NCI-H2081 (cell line): Measurements from ENCODE around the gene SGTB.

Source experiments
- DNase-seq, 2 experiments: peaks; one replicate each; lab custom pipeline; 2025; lab: John Stamatoyannopoulos, UW

Gene SGTB, protein sequence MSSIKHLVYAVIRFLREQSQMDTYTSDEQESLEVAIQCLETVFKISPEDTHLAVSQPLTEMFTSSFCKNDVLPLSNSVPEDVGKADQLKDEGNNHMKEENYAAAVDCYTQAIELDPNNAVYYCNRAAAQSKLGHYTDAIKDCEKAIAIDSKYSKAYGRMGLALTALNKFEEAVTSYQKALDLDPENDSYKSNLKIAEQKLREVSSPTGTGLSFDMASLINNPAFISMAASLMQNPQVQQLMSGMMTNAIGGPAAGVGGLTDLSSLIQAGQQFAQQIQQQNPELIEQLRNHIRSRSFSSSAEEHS

DNA sequence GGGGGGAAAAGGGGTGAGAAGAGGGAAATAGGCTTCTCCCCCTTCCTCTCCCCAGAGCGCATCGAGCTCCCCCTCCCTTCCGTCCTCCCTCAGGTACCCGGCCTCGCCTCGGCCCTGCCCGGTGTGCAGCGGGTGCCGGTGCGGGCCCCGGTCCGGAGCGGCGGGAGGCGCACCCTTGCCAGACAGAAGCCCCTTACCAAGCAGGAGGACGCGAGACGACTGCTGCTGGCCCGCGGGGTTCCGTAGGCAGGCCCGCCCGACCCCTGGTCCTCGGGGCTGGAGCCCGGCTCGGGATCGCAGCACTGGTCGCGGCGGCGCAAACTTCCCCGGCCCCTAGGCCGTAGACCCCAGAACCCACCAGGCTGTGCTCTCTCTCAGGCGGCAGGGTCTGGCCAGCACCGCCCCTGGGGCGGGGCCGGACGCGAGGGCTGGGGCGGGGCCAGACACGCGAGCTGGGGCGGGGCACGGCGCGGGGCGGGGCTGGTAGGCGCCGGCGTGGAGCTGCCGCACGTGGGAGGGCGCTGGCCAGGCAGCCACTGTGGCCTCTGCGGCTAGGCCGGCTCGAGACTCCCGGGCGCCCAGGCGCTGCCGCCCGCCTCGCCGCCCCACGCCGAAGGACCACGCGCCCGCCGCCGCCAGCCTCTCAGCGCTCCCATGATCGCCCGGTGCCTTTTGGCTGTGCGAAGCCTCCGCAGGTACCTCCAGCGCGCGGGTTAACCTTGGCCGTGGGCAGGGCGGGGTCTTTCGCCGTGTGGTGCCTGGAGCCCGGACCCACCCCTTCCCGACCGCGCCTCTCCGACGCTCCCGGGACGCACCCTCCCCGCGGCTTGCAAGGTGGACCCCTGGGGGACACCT is at the start of gene SGTB, which contains the start of gene NLN:
Gene SGTB (minus strand): TSS at position 390 of the 855 bp plus-strand sequence. CDS start 1,302 bp downstream, outside the sequence.
Gene NLN (plus strand): TSS at position 486 of the 855 bp plus-strand sequence. CDS start 169 bp downstream, at position 655.
- peak; percentile 67 to 68 for DNase-seq

DNA sequence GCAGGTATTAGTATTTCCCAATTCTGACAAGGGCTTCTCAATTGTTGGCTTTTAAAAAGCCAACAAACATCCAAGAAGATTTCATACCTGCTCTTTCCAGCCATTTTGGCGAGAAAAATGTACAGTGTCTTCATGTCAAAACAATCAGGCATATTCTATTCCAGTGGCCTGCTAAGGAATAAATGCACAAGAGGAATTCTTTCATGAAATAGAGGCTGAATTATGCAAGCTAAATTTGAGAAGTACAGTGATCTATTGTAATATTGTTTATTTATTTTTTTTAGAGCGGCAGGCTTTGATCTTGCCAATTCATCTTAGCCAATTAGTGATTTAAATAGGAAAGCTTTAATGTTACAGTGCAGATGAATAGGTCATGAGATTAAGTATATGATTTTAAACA is 49.4 kb upstream of the SGTB start:
- no peak for DNase-seq

DNA sequence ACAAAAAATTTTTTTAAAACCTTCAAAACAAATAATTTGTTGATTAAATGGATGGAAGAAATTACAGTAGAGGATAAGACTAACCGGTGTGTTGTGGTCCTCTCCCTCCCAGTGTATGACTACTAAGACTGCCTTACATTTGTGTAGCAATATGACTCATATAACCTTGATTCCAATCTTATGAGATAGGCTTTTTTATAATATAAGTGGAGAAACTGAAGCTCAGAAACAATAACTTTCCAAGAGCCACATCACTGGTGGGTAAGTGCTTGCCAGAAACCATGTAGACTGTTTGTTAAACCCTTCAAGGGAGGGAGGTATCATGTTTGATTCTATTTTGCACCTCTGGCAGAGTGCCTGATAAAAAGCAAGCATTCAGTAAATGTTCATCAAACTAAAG is 47.6 kb upstream of the SGTB start:
- no peak for DNase-seq

DNA sequence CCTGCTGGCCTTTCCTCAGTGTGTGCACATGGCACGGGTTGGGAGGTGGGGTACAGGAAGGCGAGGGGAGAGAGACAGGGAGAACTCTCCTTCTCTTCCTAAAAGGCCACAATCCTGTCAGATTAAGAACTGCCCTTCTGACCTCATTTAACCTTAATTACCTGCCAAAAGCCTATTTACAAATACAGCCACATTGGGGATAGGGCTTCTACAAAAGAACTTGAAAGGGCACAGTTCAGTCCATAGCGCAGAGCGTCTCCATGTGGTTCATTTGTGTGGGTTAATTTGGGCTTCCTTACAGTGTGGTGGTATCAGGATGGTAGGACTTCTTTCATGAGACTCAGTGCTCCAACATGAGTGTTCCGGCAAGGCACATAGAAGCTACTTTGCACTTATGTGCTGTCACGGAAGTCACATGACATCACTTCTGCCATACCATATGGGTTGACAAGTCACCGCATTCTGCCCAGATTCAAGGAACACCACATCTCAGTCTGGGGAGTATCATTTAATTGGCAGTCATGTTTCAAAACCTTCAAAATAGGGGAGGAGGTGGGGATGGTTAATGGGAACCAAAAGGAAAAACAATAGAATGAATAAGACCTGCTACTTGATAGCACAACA is 46.9 kb upstream of the SGTB start:
- no peak for DNase-seq

DNA sequence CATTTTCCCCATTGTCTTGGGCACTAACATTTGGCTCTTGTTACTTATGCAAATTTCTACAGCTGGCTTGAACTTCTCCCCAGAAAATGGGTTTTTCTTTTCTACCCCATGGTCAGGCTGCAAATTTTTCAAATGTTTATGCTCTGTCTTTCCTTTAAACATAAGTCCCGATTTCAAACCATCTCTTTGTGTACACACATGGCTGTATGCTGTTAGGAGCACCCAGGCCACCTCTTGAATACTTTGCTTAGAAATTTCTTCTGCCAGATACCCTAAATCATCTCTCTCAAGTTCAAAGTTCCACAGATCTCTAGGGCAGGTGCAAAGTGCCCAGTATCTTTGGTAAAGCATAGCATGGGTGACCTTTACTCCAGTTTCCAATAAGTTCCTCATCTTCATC is 45.7 kb upstream of the SGTB start:
- DNase-seq: no peak

DNA sequence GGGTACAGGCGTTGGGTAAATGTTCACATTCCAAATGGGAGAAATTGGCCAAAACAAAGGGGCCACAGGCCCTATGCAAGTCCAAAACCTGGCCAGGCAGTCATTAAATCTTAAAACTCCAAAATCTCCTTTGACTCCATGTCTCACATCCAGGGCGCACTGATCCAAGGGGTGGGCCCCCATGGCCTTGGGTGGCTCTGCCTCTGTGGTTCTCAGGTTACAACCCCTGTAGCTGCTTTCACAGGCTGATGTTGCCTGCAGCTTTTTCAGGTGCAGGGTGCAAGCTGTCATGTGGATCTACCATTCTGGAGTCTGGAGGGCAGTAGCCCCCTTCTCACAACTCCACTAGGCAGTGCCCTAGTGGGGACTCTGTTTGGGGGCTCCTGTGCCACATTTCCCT is 44.9 kb upstream of the SGTB start:
- DNase-seq: no peak

DNA sequence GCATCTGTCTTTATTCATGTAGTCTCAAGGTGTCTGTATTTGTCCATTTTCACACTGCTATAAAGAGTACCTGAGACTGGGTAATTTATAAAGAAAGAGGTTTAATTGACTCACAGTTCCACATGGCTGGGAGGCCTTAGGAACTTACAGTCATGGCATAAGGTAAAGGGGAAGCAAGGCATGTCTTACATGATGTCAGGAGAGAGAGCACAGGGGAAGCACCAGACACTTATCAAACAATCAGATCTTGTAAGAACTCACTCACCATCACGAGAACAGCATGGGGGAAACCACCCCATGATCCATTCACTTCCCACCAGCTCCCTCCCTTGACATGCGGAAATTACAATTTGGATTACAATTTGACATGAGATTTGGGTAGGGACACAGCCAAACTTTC is 44.3 kb upstream of the SGTB start:
- no peak for DNase-seq

DNA sequence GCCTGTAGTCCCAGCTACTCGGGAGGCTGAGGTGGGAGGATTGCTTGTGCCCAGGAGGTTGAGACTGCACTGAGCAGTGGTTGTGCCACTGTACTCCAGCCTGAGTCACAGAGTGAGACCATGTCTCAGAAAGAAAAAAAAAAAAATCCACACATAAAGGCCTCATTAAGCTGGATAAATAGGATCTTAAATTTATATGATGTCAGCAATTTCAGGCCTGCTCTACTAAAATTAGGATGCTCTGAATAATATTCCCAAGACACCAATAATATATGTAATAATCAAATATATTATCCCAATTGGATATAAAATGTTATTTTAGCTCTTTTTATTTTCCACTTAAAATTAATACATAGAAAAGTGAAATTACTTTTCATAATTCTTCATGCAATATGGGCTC is 43.7 kb upstream of the SGTB start:
- DNase-seq: no peak

DNA sequence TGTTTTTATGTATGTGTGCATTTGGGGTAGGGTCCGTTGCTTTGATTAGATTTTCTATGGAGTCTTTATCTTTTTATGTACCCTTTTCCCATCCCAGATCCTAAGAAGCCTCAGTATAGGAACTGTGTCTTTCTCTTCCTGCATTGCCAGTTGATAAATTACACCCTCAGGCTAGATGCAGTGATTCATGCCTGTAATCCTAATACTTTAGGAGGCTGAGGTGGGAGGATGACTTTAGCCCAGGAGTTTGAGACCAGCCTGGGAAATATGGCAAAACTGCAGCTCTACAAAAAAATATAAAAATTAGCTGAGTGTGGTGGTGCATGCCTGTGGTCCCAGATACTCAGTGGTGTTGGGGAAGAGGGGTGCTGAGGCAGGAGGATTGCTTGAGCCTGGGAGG is 40.3 kb upstream of the SGTB start:
- DNase-seq: no peak

DNA sequence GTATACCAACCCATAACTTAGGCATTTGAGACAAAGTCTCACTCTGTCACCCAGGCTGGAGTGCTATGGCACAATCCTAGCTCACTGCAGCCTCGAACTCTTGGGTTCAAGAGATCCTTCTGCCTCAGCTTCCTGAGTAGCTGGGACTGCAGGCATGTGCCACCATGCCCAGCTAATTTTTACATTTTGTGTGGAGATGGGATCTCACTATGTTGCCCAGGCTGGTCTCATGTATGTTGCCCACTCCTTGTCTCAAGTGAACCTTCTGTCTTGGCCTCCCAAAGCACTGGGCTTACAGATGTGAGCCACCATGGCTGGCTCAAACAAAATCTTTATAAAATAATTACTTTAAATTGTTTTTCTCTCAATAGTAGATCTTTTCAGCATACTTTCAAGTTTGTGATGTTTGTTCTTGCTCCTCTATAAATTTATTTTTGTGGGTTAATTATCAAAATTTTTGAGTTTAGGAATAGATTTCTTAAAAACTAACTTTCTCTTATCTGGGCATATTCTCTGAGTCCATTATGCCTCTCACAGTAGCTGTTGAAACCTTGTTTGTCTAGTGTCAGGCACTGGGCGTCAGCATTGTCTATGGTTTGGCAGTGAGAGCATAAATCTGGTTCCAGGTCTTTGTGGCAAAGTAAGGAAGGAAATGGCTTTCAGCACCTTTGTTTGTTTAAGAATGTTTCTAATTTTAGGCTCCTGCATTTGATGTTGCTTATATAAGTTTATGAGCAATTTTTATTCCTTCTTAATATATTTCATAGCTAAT is 38.8 kb upstream of the SGTB start:
- peak; percentile 35 to 67 for DNase-seq

DNA sequence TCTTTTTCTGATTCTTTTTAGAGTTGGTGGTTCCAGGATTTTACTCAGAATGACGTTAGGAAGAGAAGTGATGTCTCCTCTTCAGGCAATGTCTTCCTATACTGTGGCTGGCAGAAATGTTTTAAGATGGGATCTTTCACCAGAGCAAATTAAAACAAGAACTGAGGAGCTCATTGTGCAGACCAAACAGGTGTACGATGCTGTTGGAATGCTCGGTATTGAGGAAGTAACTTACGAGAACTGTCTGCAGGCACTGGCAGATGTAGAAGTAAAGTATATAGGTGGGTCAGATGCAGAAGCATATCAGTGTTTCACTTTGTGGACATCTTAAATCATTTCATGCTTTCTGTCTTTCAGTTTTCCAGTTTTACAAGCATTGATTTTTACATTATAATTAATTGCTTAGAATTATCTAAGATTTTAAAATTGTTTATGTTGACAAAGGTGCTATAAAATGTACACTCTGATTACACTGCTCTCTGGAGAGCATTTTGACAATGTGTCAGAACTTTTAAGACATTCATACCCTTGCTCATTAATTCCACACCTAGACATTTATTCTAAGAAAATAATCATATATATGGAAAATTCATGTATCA is 36.7 kb upstream of the SGTB start:
- no peak for DNase-seq

DNA sequence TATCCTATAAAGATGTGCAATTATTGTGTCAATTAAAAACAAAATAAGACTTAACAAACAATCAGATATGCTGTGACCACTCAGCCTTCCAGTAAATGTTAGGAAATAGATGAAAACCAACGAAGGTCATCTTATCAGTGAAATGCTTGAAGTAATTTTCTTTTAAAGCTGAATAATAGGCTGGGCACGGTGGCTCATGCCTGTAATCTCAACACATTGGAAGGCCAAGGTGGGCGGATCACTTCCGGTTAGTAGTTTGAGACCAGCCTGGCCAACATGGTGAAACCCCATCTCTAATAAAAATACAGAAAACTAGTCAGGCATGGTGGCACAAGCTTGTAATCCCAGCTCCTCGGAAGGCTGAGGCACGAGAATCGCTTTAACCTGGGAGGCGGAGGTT is 31.3 kb upstream of the SGTB start:
- no peak for DNase-seq

DNA sequence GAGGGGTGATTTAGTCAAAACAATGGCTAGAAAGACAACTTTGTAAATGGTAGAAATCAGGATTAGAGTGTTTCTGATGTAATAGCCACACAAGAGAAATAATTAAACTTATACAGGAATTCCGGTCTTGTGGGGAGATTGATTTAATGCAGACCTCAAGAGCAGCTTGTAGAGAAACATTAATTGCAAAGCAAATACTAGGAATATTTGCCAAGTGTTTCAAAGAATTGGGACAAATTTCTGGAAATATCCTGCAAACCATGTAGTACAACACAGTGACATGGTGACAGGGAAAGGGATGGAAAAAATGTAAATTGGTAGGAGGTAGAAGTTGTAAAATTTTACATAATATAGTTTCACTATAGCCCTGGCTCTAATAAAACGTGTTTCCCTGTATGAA is 29.0 kb upstream of the SGTB start:
- no peak for DNase-seq

DNA sequence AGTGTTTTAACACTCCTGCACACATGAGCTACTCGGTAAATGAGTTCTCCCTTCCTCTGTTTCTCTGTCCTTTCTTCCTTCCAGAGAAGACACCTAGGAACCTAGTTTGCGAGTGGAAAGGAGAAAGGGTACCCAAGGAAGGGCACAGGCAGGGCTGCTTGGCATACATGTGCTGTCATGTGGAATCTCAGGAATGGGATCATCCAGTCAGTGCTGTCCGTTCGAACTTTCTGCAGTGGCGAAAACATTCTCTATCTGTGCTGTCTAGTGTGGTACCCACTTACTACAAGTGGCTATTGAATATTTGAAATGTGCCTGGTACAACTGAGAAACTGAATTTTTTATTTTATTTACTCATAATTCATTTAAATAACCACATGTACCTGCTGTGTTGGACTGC is 28.0 kb upstream of the SGTB start:
- DNase-seq: no peak

DNA sequence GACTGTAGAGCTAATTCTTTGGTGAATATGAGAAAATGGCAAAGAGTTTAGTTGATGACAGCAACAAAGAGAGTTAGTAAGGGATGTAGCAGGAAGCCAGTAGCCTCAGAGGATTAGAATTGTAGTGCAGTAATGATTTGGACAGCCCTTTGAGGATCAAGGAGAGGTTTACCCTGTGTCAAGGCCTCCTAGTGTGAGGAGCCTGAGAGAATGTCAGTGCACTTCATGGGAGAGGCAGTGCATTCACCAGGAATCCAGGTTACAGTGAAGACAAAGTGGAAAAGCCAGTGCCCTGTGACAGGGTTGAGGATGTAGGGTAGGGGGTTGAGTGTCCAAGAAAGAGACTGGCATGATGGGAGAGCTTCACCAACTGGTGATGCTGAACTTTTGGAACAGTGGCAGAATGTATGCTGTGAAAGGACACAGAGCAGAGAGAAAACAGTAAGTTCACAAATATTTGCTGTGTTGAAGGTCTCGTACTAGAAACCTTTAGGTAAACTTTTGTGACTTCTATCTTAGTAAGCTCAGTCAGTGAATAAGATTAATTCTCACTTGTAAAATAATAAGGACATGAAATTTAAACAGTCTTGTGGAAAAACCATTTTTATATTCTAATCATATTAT is 27.4 kb upstream of the SGTB start:
- DNase-seq: no peak

DNA sequence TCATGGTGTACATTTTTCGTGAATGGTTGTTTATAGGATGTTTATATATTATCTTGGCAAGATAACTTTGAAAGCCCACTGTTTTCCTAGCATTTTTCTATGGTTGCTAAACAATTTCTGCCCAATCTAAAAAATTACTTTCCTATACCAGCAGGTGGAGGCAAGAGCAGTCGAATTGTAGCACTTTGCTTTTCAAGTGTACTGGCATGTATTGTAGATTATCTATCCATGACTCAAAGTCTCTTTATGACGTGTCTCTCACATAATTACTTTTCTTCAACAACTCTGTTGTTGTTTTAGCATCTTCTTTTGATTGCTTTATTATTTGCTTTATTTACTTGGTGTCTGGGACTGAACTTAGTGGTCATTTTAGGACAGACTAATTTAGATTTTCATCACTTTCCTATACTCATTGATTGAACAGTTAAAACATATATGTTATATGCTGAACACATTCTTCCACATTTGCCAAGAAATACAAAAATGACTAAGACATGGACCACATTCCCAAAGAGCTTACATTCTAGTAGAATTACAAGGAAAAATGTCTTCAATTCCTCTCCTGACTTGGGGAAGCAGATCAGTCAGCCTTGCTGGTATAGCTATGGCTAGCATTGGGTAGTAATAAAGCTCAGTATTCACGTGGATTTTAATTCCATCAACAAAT is 20.8 kb upstream of the SGTB start:
- DNase-seq: peak in 1 of 2 experiments; percentile 26

DNA sequence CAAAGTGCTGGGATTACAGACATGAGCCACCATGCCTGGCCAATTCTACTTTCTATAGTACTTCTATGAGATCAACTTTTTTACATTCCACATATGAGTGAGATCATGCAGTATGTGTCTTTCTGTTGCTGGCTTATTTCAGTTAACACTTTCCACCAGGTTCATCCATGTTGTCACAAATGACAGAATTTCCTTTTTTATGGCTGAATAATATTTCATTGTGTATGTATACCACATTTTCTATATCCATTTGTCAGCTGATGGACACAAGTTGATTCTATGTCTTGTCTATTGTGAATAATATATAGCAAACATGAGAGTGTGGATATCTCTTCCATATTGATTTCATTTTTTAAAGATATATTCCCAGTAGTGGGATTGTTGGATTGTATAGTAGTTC is 17.3 kb upstream of the SGTB start:
- DNase-seq: no peak

DNA sequence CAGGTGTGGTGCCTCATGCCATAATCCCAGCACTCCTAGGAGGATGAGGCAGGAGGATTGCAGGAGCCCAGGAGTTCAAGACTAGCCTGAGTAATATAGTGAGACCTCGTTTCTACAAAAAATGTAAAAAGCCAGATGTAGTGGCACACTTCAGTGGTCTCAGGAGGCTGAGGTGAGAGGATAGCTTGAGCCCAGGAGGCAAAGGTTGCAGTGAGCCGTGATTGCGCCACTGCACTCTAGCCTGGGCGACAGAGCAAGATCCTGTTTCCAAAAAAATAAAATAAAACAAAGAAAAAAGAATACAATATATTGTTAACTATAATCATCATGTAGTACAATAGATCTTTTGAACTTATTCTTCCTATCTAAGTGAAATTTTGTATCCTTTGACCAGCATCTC is 16.4 kb upstream of the SGTB start:
- no peak for DNase-seq

DNA sequence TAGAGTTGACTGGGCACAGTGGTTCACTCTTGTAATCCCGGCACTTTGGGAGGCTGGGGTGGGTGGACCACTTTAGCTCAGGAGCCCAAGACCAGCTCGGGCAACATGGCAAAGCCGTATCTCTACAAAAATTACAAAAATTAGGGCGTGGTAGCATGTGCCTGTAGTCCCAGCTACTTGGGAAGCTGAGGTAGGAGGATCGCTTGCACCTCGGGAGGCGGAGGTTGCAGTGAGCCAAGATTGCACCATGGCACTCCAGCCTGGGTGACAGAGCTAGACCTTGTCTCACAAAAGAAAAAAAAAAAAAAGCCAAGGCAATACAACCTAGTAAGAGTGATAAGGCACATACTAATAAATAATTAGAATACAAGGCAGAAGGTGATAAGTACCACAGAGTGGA is 15.9 kb upstream of the SGTB start:
- no peak for DNase-seq

DNA sequence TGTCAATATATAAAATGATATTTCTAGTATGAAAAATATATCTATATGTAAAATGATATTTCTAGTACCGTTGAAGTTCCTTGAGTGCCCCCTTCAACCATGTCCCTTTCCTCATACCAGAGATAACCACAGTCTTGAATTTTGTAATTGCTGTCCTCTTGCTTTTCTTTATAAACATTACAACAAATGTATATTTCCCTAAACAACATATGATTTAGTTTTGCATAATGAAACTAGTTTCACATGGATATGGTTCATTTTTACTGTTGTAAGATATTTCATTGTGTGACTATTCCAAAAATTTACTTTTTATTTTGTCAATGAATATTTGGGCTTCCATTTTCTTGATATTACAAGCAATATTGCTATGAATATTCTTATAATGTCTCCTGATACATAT is 14.1 kb upstream of the SGTB start:
- no peak for DNase-seq

DNA sequence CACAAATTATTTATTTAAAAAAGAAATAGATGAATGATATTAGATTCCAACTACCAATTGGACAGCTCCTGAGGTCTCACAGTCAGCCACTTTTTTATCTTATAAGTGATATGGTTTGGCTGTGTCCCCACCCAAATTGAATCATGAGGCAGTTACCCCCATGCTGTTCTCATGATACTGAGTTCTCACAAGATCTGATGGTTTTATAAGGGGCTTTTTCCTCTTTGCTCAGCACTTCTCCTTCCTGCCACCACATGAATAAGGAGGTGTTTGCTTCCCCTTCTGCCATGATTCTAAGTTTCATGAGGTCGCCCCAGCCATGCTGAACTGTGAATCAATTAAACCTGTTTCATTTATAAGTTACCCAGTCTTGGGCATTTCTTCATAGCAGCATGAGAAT is 13.0 kb upstream of the SGTB start:
- no peak for DNase-seq
